Left hindlimb (tissue), 1 donor: Measurements from ENCODE around the gene ZNF384.

Experiments
- DNase-seq: peaks from one replicate; pipeline ENCODE4 v3.0.0-alpha.2; 2018

ZNF384 gene

GRCh38 chr12:6618483-6619225 lies 70.5 kb downstream of the ZNF384 start:
- DNase-seq = no peak
